HG03039 (cell line): ENCODE data around the gene SIRT7.

Source experiments
- ATAC-seq: cut with Tn5 transposase; IDR thresholded peaks from one replicate; pipeline ENCODE4 v1.9.1; 2021; ENCODE audit warnings: mild to moderate bottlenecking, moderate library complexity; ENCODE audit not compliant: unreplicated experiment

Gene SIRT7

GRCh38 chr17:81917565-81918332 lies at the start of gene SIRT7:
Gene SIRT7 (minus strand): TSS chr17:81918176. CDS start chr17:81918131, 45 bp downstream.
- peak; percentile 46 for ATAC-seq

GRCh38 chr17:81967244-81967532 lies 49.2 kb upstream of the SIRT7 start:
- ATAC-seq: no peak

GRCh38 chr17:81966343-81967243 lies 48.6 kb upstream of the SIRT7 start:
- no peak for ATAC-seq

GRCh38 chr17:81964081-81964849 lies 46.3 kb upstream of the SIRT7 start:
- no peak for ATAC-seq

GRCh38 chr17:81962499-81963441 lies 44.8 kb upstream of the SIRT7 start:
- ATAC-seq: no peak

- ATAC-seq: no peak
Observed at GRCh38 chr17:81961521-81962498, 43.8 kb upstream of the SIRT7 start.

GRCh38 chr17:81961087-81961511 lies 43.1 kb upstream of the SIRT7 start, which contains the start of gene NOTUM:
Gene NOTUM (minus strand): TSS chr17:81961187. CDS start chr17:81960909, 278 bp downstream.
- no peak for ATAC-seq

- ATAC-seq: no peak
Observed at GRCh38 chr17:81960130-81960958, 42.4 kb upstream of the SIRT7 start.

- ATAC-seq: no peak
Observed at GRCh38 chr17:81959362-81960129, 41.6 kb upstream of the SIRT7 start.

GRCh38 chr17:81958633-81959342 lies 40.8 kb upstream of the SIRT7 start:
- ATAC-seq: no peak

- no peak for ATAC-seq
Observed at GRCh38 chr17:81957691-81958432, 39.9 kb upstream of the SIRT7 start.

- no peak for ATAC-seq
Observed at GRCh38 chr17:81956607-81957589, 38.9 kb upstream of the SIRT7 start.

- no peak for ATAC-seq
Observed at GRCh38 chr17:81955756-81956544, 38.0 kb upstream of the SIRT7 start.
